Activated T-cell treated with anti-CD3 and anti-CD28 coated beads, Interleukin-2, amount 50 U/mL, for 4 hours (primary cell): Measurements from ENCODE around the gene PCDHB6. TPM values are rescaled to one million over a fixed set of nuclear protein-coding genes. Genes with fewer than 3 reads are reported as not detected.
"Not testable (repeated sequence)": the region's sequence is repeated elsewhere in the genome, so short reads cannot be mapped to it uniquely, and the experiment has no call there.

Source experiments
- ATAC-seq, 2 donors: fragments of 200-7000 bp; cut with Tn5 transposase; one replicate each; pipeline ENCODE4 v1.10.0; 2021
- DNase-seq: peaks from one replicate; pipeline ENCODE4 v3.0.0-alpha.2; 2020
- H3K27me3 Mint-ChIP-seq: one replicate; pipeline ENCODE4 v1.8.0; 2021; ENCODE audit warnings: low read depth, mixed read lengths
- H3K36me3 Mint-ChIP-seq: one replicate; pipeline ENCODE4 v1.8.0; 2022; ENCODE audit warnings: mixed read lengths; ENCODE audit not compliant: insufficient read depth
- H3K4me1 Mint-ChIP-seq: one replicate; pipeline ENCODE4 v1.8.0; 2021; ENCODE audit warnings: low read depth, mixed read lengths
- H3K4me3 Mint-ChIP-seq: one replicate; pipeline ENCODE4 v1.8.0; 2021; ENCODE audit warnings: mild to moderate bottlenecking, moderate library complexity, mixed read lengths
- H3K9me3 Mint-ChIP-seq: one replicate; pipeline ENCODE4 v1.8.0; 2021; ENCODE audit warnings: mixed read lengths
- total RNA-seq, 3 donors: library from RNA; stranded (reverse); gene quantifications; one replicate each; pipeline ENCODE4 v1.2.1, GENCODE V29; 2021

Gene PCDHB6
- under 1 TPM in 1 of 3 donors, not detected in 2; 0.05 TPM for total RNA-seq

DNA sequence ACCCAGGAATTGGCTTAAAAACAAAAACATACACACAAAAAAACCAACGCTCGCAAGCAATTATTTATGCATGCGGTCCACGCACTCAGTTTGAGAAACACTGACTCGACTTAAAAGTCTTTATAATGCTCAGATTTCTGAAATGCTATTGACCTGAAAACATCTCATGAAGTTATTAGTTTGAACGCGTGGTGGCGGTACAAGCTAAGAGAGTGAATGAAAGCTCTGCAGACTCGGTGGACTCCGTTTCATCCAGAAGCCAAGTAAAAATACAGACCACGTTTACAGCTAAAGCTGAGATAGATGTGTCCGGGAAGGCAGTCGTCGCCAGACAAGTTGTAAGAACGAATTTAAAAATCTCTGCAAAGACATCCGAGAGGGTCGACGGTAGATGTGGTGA is at the start of gene PCDHB6:
PCDHB6 (plus strand) TSS at position 246 of the 400 bp plus-strand sequence. CDS start 201 bp downstream, outside the sequence.
- Mint-ChIP-seq H3K9me3 (peaks cover 14% of the 10 kb centered on the region), H3K4me1 (peaks cover 3% of the 10 kb centered on the region), H3K36me3 (no peaks in the 10 kb centered on the region), H3K27me3 (peaks cover 38% of the 10 kb centered on the region), H3K4me3 (no peak within 1 kb of the TSS)
- no peak for DNase-seq
- ATAC-seq, result no peak

DNA sequence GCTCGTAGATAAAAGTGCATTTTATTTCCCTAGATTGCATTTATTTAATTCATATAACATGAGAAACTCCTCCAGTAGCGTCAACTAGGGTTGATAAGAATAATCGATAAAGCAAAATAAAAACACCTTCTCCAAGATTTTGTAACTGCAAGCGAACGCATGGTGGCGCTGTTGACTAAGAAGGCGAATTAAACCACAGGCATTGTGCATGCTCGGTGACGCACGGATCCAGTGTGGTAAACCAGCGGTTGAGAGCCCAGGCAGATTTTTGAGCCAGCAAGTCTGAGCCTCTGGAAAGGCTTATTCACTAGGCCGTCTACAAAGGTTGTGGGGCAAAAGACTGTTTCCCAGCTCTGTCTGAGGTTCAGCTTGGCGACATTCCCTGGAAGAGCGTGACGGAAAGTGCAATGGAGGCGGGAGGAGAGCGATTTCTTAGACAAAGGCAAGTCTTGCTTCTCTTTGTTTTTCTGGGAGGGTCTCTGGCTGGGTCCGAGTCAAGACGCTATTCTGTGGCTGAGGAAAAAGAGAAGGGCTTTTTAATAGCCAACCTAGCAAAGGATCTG is 49.5 kb upstream of the PCDHB6 start, which contains the start of gene PCDHB3:
PCDHB3 (plus strand) TSS at position 231 of the 563 bp plus-strand sequence; CDS start at position 408, 177 bp downstream.
- H3K4me1 Mint-ChIP-seq, result no peaks in the 10 kb centered on the region
- no peak for DNase-seq
- peaks cover 19% of the 10 kb centered on the region for H3K9me3 Mint-ChIP-seq
- no peak for ATAC-seq
- H3K36me3 Mint-ChIP-seq, result no peaks in the 10 kb centered on the region
- H3K4me3 Mint-ChIP-seq, result peak within 1 kb of the TSS; percentile 42
- peaks cover 47% of the 10 kb centered on the region for H3K27me3 Mint-ChIP-seq

DNA sequence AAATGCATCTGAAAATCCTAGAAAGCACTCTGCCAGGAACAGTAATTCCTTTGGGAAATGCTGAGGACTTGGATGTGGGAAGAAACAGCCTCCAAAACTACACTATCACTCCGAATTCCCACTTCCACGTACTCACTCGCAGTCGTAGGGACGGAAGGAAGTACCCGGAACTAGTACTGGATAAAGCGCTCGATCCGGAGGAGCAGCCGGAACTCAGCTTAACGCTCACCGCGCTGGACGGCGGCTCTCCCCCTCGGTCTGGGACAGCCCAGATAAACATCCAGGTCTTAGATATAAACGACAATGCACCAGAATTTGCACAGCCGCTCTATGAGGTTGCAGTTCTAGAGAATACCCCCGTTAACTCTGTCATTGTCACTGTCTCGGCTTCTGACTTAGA is 48.8 kb upstream of the PCDHB6 start:
- Mint-ChIP-seq H3K27me3 (peaks cover 41% of the 10 kb centered on the region), H3K4me3 (no peak overlapping the region), H3K4me1 (no peaks in the 10 kb centered on the region), H3K9me3 (peaks cover 12% of the 10 kb centered on the region), H3K36me3 (no peaks in the 10 kb centered on the region)
- no peak for ATAC-seq
- DNase-seq, result no peak

- H3K27me3 Mint-ChIP-seq, result peaks cover 37% of the 10 kb centered on the region
- ATAC-seq, H3K4me3 Mint-ChIP-seq, H3K36me3 Mint-ChIP-seq, H3K4me1 Mint-ChIP-seq, DNase-seq: not testable (repeated sequence)
- H3K9me3 Mint-ChIP-seq, result peaks cover 12% of the 10 kb centered on the region
Measured at GRCh38 chr5:141102070-141102469, 47.8 kb upstream of the PCDHB6 start.

- not testable (repeated sequence) for H3K4me1 Mint-ChIP-seq, H3K36me3 Mint-ChIP-seq, DNase-seq, ATAC-seq, H3K4me3 Mint-ChIP-seq
- Mint-ChIP-seq H3K9me3 (peaks cover 12% of the 10 kb centered on the region), H3K27me3 (peaks cover 34% of the 10 kb centered on the region)
Measured at GRCh38 chr5:141102471-141102870, 47.4 kb upstream of the PCDHB6 start.

- Mint-ChIP-seq H3K36me3 (no peaks in the 10 kb centered on the region), H3K27me3 (peaks cover 21% of the 10 kb centered on the region), H3K4me1 (no peaks in the 10 kb centered on the region), H3K9me3 (peaks cover 6% of the 10 kb centered on the region), H3K4me3 (no peak overlapping the region)
- ATAC-seq (no peak), DNase-seq (no peak)
Measured at GRCh38 chr5:141105350-141105749, 44.5 kb upstream of the PCDHB6 start.

GRCh38 chr5:141119250-141119649 is 30.6 kb upstream of the PCDHB6 start:
- no peak for ATAC-seq

GRCh38 chr5:141121563-141121962 is 28.3 kb upstream of the PCDHB6 start, which contains the start of gene PCDHB4:
Gene PCDHB4 (plus strand): TSS chr5:141121818. CDS start chr5:141121999, 181 bp downstream.
- Mint-ChIP-seq H3K9me3 (peaks cover 11% of the 10 kb centered on the region), H3K4me1 (no peaks in the 10 kb centered on the region), H3K27me3 (peaks cover 26% of the 10 kb centered on the region), H3K36me3 (peaks cover 2% of the 10 kb centered on the region), H3K4me3 (no peak within 1 kb of the TSS)
- no peak for ATAC-seq
- no peak for DNase-seq

More at GRCh38 chr5:141119250-141119649, 30.6 kb upstream of the PCDHB6 start:
- no peak for DNase-seq
- peaks cover 32% of the 10 kb centered on the region for H3K9me3 Mint-ChIP-seq
- no peak overlapping the region for H3K4me3 Mint-ChIP-seq
- peaks cover 2% of the 10 kb centered on the region for H3K36me3 Mint-ChIP-seq
- peaks cover 21% of the 10 kb centered on the region for H3K27me3 Mint-ChIP-seq
- H3K4me1 Mint-ChIP-seq, result no peaks in the 10 kb centered on the region

DNA sequence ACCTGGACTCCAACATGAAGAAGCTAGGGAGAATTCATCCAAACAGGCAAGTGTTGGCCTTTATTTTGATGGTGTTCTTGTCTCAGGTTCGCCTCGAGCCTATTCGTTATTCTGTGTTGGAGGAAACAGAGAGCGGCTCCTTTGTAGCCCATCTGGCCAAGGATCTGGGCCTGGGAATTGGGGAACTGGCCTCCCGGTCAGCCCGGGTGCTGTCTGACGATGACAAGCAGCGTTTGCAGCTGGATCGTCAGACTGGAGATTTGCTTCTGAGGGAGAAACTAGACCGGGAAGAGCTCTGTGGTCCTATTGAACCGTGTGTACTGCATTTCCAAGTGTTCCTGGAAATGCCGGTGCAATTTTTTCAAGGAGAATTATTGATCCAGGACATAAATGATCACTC is 27.9 kb upstream of the PCDHB6 start:
- ATAC-seq (no peak), DNase-seq (no peak)
- Mint-ChIP-seq H3K4me1 (no peaks in the 10 kb centered on the region), H3K4me3 (no peak overlapping the region), H3K27me3 (peaks cover 28% of the 10 kb centered on the region), H3K36me3 (peaks cover 2% of the 10 kb centered on the region), H3K9me3 (peaks cover 8% of the 10 kb centered on the region)

DNA sequence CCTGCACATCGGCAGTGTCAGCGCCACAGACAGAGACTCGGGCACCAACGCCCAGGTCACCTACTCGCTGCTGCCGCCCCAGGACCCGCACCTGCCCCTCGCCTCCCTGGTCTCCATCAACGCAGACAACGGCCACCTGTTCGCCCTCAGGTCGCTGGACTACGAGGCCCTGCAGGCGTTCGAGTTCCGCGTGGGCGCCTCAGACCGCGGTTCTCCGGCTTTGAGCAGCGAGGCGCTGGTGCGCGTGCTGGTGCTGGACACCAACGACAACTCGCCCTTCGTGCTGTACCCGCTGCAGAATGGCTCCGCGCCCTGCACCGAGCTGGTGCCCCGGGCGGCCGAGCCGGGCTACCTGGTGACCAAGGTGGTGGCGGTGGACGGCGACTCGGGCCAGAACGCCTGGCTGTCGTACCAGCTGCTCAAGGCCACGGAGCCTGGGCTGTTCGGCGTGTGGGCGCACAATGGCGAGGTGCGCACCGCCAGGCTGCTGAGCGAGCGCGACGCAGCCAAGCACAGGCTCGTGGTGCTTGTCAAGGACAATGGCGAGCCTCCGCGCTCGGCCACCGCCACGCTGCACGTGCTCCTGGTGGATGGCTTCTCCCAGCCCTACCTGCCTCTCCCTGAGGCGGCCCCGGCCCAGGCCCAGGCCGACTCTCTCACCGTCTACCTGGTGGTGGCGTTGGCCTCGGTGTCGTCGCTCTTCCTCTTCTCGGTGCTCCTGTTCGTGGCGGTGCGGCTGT is 26.3 kb upstream of the PCDHB6 start:
- DNase-seq, H3K4me3 Mint-ChIP-seq, H3K4me1 Mint-ChIP-seq, H3K9me3 Mint-ChIP-seq, ATAC-seq, H3K36me3 Mint-ChIP-seq: not testable (repeated sequence)
- H3K27me3 Mint-ChIP-seq, result peaks cover 30% of the 10 kb centered on the region

- H3K4me3 Mint-ChIP-seq, result no peak overlapping the region
- peaks cover 2% of the 10 kb centered on the region for H3K36me3 Mint-ChIP-seq
- DNase-seq (no peak), ATAC-seq (no peak)
- peaks cover 29% of the 10 kb centered on the region for H3K27me3 Mint-ChIP-seq
- H3K9me3 Mint-ChIP-seq, result peaks cover 11% of the 10 kb centered on the region
- H3K4me1 Mint-ChIP-seq, result no peaks in the 10 kb centered on the region
Measured at GRCh38 chr5:141127305-141127704, 22.6 kb upstream of the PCDHB6 start.

- Mint-ChIP-seq H3K9me3 (peaks cover 29% of the 10 kb centered on the region), H3K36me3 (no peaks in the 10 kb centered on the region), H3K4me3 (no peak within 1 kb of the TSS), H3K4me1 (peaks cover 3% of the 10 kb centered on the region), H3K27me3 (peaks cover 18% of the 10 kb centered on the region)
- ATAC-seq, result no peak
- no peak for DNase-seq
Measured at GRCh38 chr5:141135030-141135717, 14.7 kb upstream of the PCDHB6 start, which contains the start of gene PCDHB5. Gene PCDHB5 (plus strand): TSS chr5:141135206. CDS start chr5:141135435, 229 bp downstream.

DNA sequence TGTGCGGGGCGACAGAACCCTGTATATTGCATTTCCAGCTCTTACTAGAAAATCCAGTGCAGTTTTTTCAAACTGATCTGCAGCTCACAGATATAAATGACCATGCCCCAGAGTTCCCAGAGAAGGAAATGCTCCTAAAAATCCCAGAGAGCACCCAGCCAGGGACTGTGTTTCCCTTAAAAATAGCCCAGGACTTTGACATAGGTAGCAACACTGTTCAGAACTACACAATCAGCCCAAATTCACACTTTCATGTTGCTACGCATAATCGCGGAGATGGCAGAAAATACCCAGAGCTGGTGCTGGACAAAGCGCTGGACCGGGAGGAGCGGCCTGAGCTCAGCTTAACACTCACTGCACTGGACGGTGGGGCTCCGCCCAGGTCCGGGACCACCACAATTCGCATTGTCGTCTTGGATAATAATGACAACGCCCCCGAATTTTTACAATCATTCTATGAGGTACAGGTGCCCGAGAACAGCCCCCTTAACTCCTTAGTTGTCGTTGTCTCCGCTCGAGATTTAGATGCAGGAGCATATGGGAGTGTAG is 14.1 kb upstream of the PCDHB6 start:
- no peak for ATAC-seq
- H3K9me3 Mint-ChIP-seq, result peaks cover 29% of the 10 kb centered on the region
- peaks cover 3% of the 10 kb centered on the region for H3K4me1 Mint-ChIP-seq
- H3K4me3 Mint-ChIP-seq, result no peak overlapping the region
- H3K36me3 Mint-ChIP-seq, result no peaks in the 10 kb centered on the region
- no peak for DNase-seq
- peaks cover 18% of the 10 kb centered on the region for H3K27me3 Mint-ChIP-seq

DNA sequence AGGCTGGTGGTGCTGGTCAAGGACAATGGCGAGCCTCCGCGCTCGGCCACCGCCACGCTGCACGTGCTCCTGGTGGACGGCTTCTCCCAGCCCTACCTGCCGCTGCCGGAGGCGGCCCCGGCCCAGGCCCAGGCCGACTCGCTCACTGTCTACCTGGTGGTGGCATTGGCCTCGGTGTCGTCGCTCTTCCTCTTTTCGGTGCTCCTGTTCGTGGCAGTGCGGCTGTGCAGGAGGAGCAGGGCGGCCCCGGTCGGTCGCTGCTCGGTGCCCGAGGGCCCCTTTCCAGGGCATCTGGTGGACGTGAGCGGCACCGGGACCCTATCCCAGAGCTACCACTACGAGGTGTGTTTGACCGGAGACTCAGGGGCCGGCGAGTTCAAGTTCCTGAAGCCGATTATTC is 12.5 kb upstream of the PCDHB6 start:
- not testable (repeated sequence) for H3K36me3 Mint-ChIP-seq, H3K4me3 Mint-ChIP-seq, H3K4me1 Mint-ChIP-seq, ATAC-seq, DNase-seq
- peaks cover 25% of the 10 kb centered on the region for H3K9me3 Mint-ChIP-seq
- H3K27me3 Mint-ChIP-seq, result peaks cover 18% of the 10 kb centered on the region
